GM21825 (cell line): ENCODE measurements around the gene RB1.
"Not testable (repeated sequence)": the region's sequence is repeated elsewhere in the genome, so short reads cannot be mapped to it uniquely, and the experiment has no call there.

ENCODE experiments used
- ATAC-seq: cut with Tn5 transposase; IDR thresholded peaks from one replicate; pipeline ENCODE4 v1.9.1; 2021; ENCODE audit warnings: mild to moderate bottlenecking, moderate library complexity; ENCODE audit not compliant: unreplicated experiment

The RB1 gene

GRCh38 chr13:48346583-48346982 is 43.0 kb downstream of the RB1 start:
- ATAC-seq = no peak

GRCh38 chr13:48349525-48349924 is 46.0 kb downstream of the RB1 start:
- no peak for ATAC-seq

GRCh38 chr13:48353590-48353989 is 50.0 kb downstream of the RB1 start:
- ATAC-seq = no peak

GRCh38 chr13:48355524-48355923 is 52.0 kb downstream of the RB1 start:
- not testable (repeated sequence) for ATAC-seq

GRCh38 chr13:48356750-48357149 is 53.2 kb downstream of the RB1 start:
- ATAC-seq = no peak

GRCh38 chr13:48369988-48370387 is 66.4 kb downstream of the RB1 start:
- ATAC-seq = no peak

- no peak for ATAC-seq
Observed at GRCh38 chr13:48370815-48371214, 67.3 kb downstream of the RB1 start.

GRCh38 chr13:48377857-48378256 is 74.3 kb downstream of the RB1 start:
- ATAC-seq = no peak

- no peak for ATAC-seq
Observed at GRCh38 chr13:48380581-48380980, 77.0 kb downstream of the RB1 start.

- no peak for ATAC-seq
Observed at GRCh38 chr13:48383384-48383783, 79.8 kb downstream of the RB1 start.

GRCh38 chr13:48386816-48387215 is 83.3 kb downstream of the RB1 start:
- no peak for ATAC-seq

GRCh38 chr13:48391257-48391656 is 87.7 kb downstream of the RB1 start:
- no peak for ATAC-seq

- no peak for ATAC-seq
Observed at GRCh38 chr13:48393030-48393697, 89.6 kb downstream of the RB1 start.

- ATAC-seq = no peak
Observed at GRCh38 chr13:48393698-48394085, 90.1 kb downstream of the RB1 start.

- ATAC-seq = no peak
Observed at GRCh38 chr13:48397744-48398143, 94.2 kb downstream of the RB1 start.

- ATAC-seq = no peak
Observed at GRCh38 chr13:48398450-48399095, 95.0 kb downstream of the RB1 start.

- no peak for ATAC-seq
Observed at GRCh38 chr13:48400090-48400694, 96.6 kb downstream of the RB1 start.

- ATAC-seq = peak; percentile 43
Observed at GRCh38 chr13:48400850-48401291, 97.3 kb downstream of the RB1 start.

- ATAC-seq = no peak
Observed at GRCh38 chr13:48401480-48401879, 97.9 kb downstream of the RB1 start.

- no peak for ATAC-seq
Observed at GRCh38 chr13:48402325-48402932, 98.9 kb downstream of the RB1 start.

- peak; percentile 46 for ATAC-seq
Observed at GRCh38 chr13:48403151-48403631, 99.6 kb downstream of the RB1 start.

- no peak for ATAC-seq
Observed at GRCh38 chr13:48403913-48404312, 100.4 kb downstream of the RB1 start.
